ENCODE measurements around the gene ERBB4. TPM values are rescaled to one million over a fixed set of nuclear protein-coding genes. Genes with fewer than 3 reads are reported as not detected.
"Not testable (repeated sequence)": the region's sequence is repeated elsewhere in the genome, so short reads cannot be mapped to it uniquely, and the experiment has no call there.

ERBB4 gene
- total RNA-seq, 1 experiment from 2014 or later, result 0.04 TPM

- Histone ChIP-seq H3K23me2 (ENCODE audit: insufficient read length, low read depth, low read length, poor library complexity, severe bottlenecking) (no peaks in the 10 kb centered on the region), H3K27ac (ENCODE audit: insufficient read length, low read depth, low read length) (no peak overlapping the region), H2AK5ac (ENCODE audit: insufficient read length, low read length) (no peak overlapping the region), H2BK15ac (ENCODE audit: low read depth, low read length) (no peak overlapping the region), H4K8ac (replicated peaks; ENCODE audit: insufficient read length, low read depth, low read length) (no peak overlapping the region), H3K79me2 (ENCODE audit: insufficient read depth, low read length) (no peaks in the 10 kb centered on the region), H3K4me2 (ENCODE audit: insufficient read depth, insufficient read length, low read length) (no peak overlapping the region), H4K5ac (ENCODE audit: insufficient read length, low read depth, low read length) (no peak overlapping the region), H3K9ac (ENCODE audit: extremely low read depth, insufficient read length, low read length) (no peak overlapping the region), H3K79me1 (ENCODE audit: insufficient read depth, low read depth, low read length, poor library complexity, severe bottlenecking) (no peaks in the 10 kb centered on the region), H4K20me1 (ENCODE audit: control insufficient read depth, insufficient read depth, insufficient read length) (no peaks in the 10 kb centered on the region), H4K91ac (ENCODE audit: insufficient read length, low read depth, low read length) (no peak overlapping the region), H3K23ac (ENCODE audit: insufficient read length, low read depth, low read length) (no peak overlapping the region), H3K18ac (ENCODE audit: insufficient read length, low read depth, low read length) (no peak overlapping the region), H2BK20ac (ENCODE audit: low read depth, low read length, poor library complexity, severe bottlenecking) (no peak overlapping the region), H3K9me3 (ENCODE audit: control insufficient read depth, low read depth, low read length) (no peaks in the 10 kb centered on the region), H2BK12ac (ENCODE audit: insufficient read length, low read depth, low read length) (no peak overlapping the region), H2AFZ (ENCODE audit: low read length) (no peak overlapping the region), H3K14ac (ENCODE audit: insufficient read depth, low read length) (no peak overlapping the region), H3K56ac (ENCODE audit: insufficient read length, low read depth, low read length) (no peak overlapping the region), H3K4ac (ENCODE audit: low read depth, low read length) (no peak overlapping the region), H2BK120ac (ENCODE audit: low read depth, low read length, poor library complexity, severe bottlenecking) (no peak overlapping the region), H3T11ph (ENCODE audit: low read length) (no peak overlapping the region), H3K27me3 (ENCODE audit: insufficient read depth, low read length) (no peaks in the 10 kb centered on the region), H2BK5ac (ENCODE audit: insufficient read length, low read length) (no peak overlapping the region), H3K4me1 (ENCODE audit: insufficient read depth, low read length) (no peaks in the 10 kb centered on the region)
- Mint-ChIP-seq H3K27ac (no peak overlapping the region), H3K27me3 (ENCODE audit: low read depth) (no peaks in the 10 kb centered on the region), H3K36me3 (ENCODE audit: insufficient read depth in 1 of 3, low read depth in 3 of 3) (no peaks in the 10 kb centered on the region), H3K4me1 (no peaks in the 10 kb centered on the region; a peak in 1 of 4 replicates), H3K9me3 (peaks cover 0 to 3% of the 10 kb centered on the region in 2 experiments; a peak in 1 of 5 replicates), H3K4me3 (no peak overlapping the region)
- no peak for DNase-seq
- WGBS (ENCODE audit: extremely low coverage, insufficient read length, low lambda C conversion rate), result no CpG with 5 or more reads among the region's 1 CpG
- TF ChIP-seq, protein P1, sequence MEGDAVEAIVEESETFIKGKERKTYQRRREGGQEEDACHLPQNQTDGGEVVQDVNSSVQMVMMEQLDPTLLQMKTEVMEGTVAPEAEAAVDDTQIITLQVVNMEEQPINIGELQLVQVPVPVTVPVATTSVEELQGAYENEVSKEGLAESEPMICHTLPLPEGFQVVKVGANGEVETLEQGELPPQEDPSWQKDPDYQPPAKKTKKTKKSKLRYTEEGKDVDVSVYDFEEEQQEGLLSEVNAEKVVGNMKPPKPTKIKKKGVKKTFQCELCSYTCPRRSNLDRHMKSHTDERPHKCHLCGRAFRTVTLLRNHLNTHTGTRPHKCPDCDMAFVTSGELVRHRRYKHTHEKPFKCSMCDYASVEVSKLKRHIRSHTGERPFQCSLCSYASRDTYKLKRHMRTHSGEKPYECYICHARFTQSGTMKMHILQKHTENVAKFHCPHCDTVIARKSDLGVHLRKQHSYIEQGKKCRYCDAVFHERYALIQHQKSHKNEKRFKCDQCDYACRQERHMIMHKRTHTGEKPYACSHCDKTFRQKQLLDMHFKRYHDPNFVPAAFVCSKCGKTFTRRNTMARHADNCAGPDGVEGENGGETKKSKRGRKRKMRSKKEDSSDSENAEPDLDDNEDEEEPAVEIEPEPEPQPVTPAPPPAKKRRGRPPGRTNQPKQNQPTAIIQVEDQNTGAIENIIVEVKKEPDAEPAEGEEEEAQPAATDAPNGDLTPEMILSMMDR (conservative IDR thresholded peaks at IDR 0.05), result no peak
Observed at GRCh38 chr2:212193056-212193455, 345.5 kb downstream of the ERBB4 start.

GRCh38 chr2:212191438-212191837 is 347.2 kb downstream of the ERBB4 start:
- H3K27me3 ChIP-seq (ENCODE audit: insufficient read depth, low read length); H3K27ac Mint-ChIP-seq: not testable (repeated sequence)

More at GRCh38 chr2:212191438-212191837, 347.2 kb downstream of the ERBB4 start:
- H2BK12ac ChIP-seq (ENCODE audit: insufficient read length, low read depth, low read length); H2BK120ac ChIP-seq (ENCODE audit: low read depth, low read length, poor library complexity, severe bottlenecking); H3K79me1 ChIP-seq (ENCODE audit: insufficient read depth, low read depth, low read length, poor library complexity, severe bottlenecking); H4K5ac ChIP-seq (ENCODE audit: insufficient read length, low read depth, low read length); H3K36me3 Mint-ChIP-seq (ENCODE audit: insufficient read depth in 1 of 3, low read depth in 3 of 3); H2AK5ac ChIP-seq (ENCODE audit: insufficient read length, low read length); H4K20me1 ChIP-seq (ENCODE audit: control insufficient read depth, insufficient read depth, insufficient read length); H3T11ph ChIP-seq (ENCODE audit: low read length); DNase-seq; H3K27ac ChIP-seq (ENCODE audit: insufficient read length, low read depth, low read length); H3K4me1 ChIP-seq (ENCODE audit: insufficient read depth, low read length); H3K14ac ChIP-seq (ENCODE audit: insufficient read depth, low read length); H3K9ac ChIP-seq (ENCODE audit: extremely low read depth, insufficient read length, low read length); H3K23ac ChIP-seq (ENCODE audit: insufficient read length, low read depth, low read length); H3K4me2 ChIP-seq (ENCODE audit: insufficient read depth, insufficient read length, low read length); H4K91ac ChIP-seq (ENCODE audit: insufficient read length, low read depth, low read length); H2BK20ac ChIP-seq (ENCODE audit: low read depth, low read length, poor library complexity, severe bottlenecking); H4K8ac ChIP-seq (replicated peaks; ENCODE audit: insufficient read length, low read depth, low read length); H3K4me3 Mint-ChIP-seq; H3K4ac ChIP-seq (ENCODE audit: low read depth, low read length); H3K79me2 ChIP-seq (ENCODE audit: insufficient read depth, low read length); H3K9me3 Mint-ChIP-seq; H2BK15ac ChIP-seq (ENCODE audit: low read depth, low read length); H3K9me3 ChIP-seq (ENCODE audit: control insufficient read depth, low read depth, low read length); H2BK5ac ChIP-seq (ENCODE audit: insufficient read length, low read length); H3K27me3 Mint-ChIP-seq (ENCODE audit: low read depth); H2AFZ ChIP-seq (ENCODE audit: low read length); H3K23me2 ChIP-seq (ENCODE audit: insufficient read length, low read depth, low read length, poor library complexity, severe bottlenecking); H3K18ac ChIP-seq (ENCODE audit: insufficient read length, low read depth, low read length); H3K56ac ChIP-seq (ENCODE audit: insufficient read length, low read depth, low read length); H3K4me1 Mint-ChIP-seq: not testable (repeated sequence)
- no CpG with 5 or more reads among the region's 8 CpGs for WGBS (ENCODE audit: extremely low coverage, insufficient read length, low lambda C conversion rate)

Measured in H9 (cell line).